Retina (tissue), 1 donor: ENCODE results near the gene HOXB9.

Source experiments
- DNase-seq: peaks from one replicate; pipeline ENCODE4 v3.0.0-alpha.2; 2016

Gene HOXB9

DNA sequence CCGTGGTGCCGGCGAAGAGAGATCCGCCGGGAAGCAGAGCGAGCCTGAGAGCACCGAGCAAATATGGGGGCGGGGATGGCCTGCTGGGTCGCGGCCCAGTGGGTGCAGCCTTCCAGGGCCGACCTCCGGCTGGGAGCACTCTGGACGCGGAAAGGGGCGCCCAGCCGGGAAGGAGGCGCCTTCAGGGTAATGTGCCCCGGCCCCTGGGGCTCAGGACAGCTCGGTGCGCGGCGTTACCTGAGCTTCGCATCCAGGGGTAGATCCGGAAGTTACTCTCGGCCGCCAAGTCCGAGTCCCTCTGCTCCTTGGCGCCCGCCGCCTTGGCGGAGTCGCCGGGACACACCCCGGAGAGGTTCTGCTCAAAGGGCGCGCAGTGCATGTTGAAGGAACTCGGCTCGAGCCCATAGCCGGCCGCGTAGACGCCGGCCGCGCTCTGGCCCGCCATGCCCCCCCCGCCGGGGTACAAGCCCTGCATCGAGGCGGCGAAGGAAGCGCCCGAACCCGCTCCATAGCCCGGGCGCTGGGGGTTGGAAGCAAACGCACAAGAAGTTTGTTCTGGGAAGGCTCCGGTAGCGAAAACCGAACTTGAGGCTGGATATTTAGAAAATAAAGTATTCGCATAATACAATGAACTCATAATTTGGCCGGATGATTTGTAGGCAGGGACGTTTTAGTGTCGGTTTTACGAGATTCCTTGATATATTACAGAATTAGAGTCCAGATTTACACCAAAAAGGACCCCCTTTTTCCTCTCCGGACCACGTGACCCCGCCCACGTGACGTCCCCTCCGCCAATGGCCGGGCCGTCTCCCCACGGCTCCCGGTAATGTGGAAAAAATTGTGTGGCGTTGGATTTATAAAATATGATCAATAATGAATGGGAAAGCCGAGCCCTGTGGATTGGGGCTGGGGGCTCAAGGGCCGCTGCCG lies 15.6 kb downstream of the HOXB9 start, which contains the start of gene HOXB7:
TSS of gene HOXB7 (minus strand) at position 736 of the 930 bp plus-strand sequence. CDS start at position 637, 99 bp downstream.
- peak; percentile 77 for DNase-seq

DNA sequence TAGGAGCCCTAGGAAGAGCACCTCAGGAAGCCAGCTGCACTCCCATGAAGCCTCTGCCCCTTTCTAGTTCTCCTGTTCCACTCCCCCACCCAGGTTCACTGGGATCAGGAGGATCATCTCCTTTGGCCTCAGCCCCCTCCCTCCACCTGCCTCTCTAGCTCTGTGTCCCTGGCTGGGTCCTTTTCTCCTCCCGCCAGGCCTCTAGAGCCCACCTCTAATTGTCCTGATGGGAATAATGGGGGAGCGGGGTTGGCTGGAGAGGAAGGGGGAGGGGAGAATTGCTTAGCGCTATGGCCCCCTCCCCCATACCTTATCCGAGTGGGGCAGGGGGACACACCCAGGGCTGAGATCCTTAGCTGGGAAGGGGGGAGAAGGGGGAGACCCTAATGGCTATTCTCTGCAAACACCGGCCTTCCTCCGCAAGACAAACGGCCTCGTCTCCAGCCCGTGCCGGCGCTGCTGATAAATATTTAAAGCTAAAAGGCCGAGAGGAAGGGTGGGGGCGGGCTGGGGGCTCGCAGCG lies 16.3 kb downstream of the HOXB9 start:
- DNase-seq: no peak

DNA sequence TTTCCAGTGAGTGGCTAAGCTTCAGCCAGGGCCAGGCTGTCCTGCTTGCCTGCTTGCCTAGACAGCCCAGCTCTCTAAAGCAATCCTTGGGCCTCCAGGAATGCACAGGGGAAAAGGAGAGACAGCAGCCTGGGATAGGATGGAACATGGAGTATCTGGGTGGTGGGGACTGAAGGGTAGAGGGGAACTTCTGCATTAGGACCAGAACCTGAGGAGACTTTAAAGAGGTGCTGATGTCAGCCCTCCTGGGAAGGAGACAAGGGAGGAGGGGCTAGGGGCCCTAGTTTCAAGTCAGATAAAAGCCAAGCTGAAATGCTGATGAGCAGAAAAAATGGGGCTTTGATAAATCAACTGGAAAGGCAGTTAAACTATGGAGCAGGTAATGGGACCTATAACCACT lies 17.1 kb downstream of the HOXB9 start:
- no peak for DNase-seq

DNA sequence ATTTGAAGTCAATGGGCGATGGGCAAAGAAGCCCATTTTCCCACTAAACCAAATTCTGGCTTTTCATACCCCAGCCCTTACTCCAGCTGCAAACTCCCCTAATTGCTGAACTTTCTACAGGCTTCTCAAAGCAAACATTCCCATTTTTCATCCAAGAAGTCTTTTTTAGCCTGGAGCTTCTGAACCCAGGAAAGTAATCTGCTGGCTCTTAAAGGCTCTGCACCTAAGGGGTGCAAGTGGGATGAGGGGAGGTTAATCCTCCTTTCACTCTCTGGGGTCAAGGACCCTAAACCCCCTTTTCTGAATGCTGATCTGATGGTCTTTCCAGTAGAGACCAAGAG lies 17.7 kb downstream of the HOXB9 start:
- DNase-seq: no peak

DNA sequence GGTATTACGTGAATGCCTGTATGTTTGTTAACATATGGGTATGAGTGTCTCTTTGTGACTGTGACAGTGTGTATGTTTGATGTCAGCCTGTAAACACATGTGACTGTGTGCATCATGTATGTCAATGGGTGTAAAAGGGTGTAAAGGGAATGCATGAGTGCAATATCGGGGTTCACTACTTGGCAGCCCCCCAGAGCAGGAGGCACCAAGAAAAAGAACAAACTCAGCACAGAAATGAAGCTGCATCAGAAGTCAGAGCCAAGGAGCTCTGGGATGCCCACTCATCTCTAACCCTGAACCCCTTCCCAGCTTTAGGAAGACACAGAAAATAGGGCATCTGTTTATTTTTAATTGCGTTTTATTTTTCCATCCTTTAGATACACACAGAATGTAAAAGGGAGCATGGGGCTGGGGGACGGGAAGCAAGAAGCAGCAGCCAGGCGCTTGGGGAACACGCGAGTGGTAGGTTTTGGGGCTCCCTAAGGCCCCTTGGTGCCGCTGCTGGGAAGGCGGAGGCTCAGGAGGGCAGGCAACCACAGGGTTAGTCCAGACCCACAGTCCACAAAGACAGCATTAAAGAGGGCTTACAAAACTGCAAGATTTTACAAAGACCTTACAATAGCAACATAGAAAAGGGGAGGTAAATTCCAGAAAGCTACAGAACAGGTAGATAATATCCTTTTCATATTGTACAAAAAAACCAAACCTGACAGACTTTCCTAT lies 19.1 kb downstream of the HOXB9 start:
- no peak for DNase-seq

DNA sequence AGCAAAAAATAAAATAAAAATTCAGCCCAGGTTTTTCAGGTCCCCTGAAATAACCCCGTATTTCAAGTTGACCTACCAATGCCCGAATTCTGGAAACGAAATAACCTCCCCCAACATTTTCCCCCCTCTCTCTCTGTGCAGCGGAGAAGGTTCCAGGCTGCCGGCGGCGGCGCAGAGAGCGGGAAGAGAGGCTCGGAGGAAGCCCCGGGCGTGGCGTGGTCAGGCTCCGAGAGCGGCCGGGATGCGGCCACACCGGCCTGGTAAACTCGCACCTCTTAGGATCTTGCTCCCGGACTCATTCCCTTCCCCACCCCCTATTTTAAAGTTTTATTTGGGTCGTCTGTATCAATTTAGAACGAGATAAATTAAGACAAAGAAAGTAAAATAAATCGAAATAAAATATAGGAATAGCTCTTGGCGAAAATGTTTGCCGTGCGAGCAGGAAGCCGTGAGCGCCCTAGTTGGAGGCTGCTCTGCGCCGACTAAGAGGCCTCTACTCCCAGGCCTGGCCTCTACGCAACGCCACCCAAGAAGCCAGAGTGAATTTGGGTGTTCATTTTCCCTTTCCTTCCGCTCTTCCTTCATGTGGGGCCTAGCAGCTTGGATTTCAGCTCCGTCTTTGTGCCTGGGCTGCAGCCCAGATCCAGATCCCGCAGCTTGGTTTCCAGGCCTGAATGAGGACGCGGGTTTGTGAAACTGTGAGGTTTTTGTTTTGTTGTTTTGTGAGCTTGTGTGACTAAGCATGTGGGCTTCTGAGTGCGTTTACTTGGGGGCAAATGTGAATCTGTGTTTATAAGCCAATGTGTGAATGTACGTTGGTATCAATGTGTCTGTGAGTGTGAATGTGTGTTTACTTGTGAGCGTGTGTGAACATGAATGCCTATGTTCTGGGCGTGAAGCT lies 19.9 kb downstream of the HOXB9 start:
- DNase-seq: peak; percentile 79

DNA sequence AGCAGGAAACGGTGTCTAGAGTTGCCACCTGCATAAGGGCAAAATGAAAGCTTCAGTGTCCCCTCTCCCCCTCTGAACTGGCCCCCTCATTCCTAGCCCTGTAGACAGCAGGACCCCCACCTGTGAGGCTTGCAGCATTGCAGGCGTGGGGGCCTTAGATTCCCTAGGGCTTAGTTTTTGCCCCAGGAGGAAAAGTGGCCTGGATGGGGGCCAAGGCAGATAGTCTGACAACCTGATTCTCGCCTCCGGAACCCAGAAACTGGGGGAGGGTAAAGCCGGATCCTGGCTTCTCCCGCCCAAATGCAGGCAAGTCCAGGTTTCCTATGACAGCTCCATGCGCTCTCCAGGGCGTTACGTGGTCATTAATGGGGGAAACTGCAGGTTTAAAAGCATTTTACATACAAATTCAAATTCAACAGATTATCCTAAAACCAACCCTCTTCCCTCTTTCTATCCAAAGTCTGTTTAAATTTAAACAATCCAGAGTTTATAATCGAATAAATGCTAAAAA lies 20.7 kb downstream of the HOXB9 start:
- no peak for DNase-seq

DNA sequence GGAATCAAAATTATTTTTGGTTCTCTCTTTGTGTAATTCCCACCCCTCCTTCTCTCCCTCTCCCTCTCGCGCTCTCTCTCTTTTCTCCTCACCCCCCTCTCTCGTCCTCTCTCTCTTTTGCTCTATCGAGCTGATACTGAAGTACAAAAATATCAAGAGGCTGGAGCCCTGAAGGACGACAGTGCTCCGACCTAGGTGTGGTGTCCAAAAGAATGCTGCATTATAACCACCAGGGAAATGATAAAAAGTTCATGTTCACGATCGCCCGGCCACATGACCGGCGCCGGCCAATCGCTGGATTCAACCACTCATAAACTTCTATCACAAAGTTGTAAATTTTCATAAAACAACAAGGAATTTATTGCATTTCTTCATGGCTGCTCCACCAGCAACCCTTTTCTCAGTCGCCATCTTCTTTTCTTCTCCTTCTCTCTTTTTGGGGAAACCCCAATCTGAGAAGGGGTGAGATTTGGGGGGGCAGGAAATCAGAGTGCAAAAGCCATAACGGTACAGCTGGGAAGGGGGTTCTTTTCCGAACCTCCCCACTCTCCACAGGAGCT lies 21.3 kb downstream of the HOXB9 start, which contains the start of gene HOXB6:
TSS of gene HOXB6 (minus strand) at position 217 of the 560 bp plus-strand sequence. CDS start 6,836 bp downstream, outside the sequence.
- DNase-seq: no peak

DNA sequence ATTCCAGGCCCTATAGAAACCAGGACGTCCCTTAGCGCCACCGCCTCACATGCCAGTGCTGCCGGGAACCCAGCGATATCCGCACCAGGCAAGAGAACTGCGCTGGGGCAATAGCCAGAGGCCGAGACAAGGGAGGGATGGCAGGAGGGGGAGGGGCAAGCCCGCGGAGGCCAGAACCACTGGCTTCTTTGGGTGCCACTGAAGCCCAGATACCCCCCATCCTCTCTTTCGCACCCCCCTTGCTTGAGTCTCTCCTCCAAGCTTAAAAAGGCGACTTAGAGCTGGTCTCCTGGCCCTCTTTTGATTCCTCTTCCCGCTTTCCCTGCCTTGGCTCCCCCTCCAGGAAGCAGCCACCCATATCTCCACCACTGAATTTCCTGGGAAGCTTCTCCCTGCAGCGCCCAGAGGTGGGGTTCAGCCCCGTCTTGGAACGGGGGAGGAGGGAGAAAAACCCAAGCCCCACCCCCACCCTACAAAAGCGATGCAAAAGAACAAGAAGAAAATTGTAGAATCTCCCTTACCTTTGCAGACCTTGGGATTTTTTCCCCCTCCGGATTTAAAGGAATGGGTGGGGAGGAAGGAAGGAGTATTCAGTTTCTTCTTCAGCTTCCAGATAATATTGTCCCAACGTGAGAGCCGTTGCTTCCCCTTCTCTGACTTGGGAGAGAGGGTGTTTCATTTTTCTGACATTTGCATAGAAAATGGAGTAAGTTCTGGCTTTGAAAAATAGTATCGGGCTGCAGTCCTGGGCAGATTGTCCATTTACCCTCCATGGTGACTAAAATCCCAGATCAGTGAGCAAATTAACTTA lies 22.0 kb downstream of the HOXB9 start:
- no peak for DNase-seq

DNA sequence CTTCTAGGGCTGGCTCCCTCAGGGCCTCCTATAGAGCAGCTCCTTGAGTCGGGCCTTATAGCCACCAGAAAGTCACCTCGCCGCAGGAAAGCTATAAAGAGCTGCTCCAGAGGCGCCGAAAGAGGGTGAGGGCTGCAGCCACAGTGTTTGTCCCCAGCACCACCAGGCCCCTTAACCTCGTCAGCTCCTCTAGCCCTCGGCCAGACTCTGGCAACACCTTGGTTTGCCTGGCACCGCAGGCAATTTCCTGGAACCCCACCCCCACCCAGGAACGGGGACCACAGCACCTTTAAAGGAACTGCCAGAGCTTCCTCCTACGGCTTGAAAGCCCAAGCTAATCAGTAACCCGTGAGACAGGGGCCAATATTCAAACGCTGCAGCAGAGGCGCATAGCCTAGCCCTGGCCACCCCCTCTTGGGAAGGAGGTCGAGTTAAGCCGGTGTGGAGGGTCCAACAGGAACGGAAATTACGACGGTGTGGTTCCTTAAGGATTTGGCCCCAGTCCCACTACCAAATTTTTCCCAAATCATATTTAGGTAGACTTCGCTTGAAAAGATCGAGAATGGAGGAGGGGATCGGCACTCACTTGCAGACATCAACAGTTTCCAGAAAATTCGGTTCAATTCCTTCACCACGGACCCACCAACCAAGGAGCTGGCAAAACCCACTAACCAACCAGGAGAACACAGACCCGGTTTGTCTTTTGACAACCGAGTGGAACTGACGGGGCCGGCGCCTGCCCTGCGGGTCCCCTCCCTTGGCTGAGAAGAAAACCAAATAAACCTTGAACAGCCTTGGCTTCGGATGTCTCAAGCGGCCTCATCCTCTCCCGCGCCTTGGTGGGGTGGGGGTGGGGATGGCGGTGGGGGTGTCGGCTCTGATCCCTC lies 24.4 kb downstream of the HOXB9 start:
- no peak for DNase-seq

DNA sequence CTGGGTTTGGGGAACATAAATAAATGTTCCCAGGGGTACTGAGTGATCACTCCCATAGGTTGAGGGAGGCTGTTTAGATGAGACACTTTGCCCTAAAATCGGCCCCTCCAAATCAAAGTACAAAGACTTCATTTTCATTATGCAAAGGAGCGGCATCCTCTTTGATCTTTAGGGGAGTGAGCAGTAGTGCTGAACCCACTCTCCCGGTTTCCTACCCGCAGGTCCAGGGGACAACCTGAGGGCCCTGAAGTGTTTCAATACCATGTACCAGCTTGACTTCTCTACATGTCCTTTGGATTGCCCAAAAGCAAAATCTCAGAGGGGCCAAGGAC lies 25.0 kb downstream of the HOXB9 start:
- no peak for DNase-seq

DNA sequence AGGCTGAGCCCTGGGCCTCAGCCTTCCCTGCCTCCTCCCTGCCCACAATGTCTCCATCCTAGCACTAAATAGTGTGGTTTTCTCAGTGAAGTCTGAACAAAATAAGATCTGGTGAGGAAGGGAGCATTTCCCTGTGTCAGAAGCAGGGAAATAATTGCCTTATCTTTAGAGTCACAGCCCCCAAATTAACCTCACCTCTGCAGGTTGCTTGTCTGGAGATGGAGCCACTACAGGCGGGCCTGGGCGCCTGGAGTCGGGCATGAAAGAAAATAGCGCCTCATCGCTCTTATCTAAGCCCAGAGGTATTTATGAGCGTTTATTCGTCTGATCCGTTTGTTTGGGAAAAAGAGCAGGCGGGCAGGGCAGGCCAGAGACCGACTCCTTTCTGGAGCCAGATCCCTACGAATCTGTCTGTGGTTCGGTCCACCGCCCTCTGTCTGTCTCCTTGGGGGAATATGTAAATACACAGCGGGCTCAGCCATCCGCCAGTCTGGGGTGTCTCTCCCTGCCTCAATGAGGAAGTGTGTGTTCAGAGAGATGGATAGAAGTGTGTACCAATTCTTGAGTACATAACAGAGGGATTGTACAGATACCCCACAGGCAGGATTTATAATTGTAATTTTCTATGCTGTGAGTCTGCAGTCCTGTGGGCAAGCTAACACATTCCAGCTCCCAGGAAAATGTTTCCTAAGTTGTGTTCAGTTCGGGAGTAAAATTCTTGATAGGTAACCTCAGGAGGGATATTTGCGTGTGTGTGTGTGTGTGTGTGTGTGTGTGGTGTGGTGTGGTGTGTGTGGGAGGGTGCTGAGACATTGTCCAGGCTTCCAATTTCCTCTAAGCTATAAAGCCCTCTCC lies 25.7 kb downstream of the HOXB9 start:
- no peak for DNase-seq

DNA sequence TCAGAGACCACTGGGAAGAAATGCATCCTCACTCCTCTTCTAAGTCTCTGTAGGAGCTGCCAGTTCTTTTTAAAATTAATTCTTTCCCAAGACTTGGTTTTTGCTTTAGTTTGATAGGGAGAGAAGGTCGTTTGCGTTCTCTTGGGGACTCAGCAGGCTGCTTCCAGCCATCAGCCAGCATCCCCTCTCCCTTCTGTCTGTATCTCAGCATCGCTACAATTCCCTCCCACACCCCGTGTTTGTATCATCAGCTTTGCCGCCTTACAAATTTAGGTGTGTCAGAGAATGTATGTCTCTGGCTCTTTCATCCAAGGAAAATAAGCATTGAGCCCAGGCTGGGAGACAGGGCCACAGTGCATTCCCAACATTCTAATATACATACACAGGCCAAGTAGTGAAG lies 26.8 kb downstream of the HOXB9 start:
- DNase-seq: no peak

DNA sequence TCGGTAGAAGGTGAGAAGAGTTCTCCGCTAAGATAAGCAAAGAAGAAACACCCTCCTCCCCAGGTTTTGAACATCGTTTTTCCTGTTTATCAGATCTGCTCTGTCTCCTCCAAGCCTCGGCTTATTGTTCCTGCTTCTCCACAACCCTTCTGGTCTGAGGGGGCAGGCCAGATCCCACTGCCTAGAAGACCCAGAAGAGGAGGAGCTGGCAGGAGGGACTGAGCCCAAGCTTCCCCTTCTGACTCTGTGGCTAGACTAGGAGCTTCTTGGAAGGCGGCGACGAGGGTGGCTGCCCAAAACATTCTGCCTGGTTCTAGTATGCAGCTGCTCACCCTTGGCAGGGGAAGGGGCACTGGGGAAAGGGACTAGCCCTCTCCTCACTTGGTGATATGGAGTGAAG lies 27.4 kb downstream of the HOXB9 start:
- DNase-seq: no peak

DNA sequence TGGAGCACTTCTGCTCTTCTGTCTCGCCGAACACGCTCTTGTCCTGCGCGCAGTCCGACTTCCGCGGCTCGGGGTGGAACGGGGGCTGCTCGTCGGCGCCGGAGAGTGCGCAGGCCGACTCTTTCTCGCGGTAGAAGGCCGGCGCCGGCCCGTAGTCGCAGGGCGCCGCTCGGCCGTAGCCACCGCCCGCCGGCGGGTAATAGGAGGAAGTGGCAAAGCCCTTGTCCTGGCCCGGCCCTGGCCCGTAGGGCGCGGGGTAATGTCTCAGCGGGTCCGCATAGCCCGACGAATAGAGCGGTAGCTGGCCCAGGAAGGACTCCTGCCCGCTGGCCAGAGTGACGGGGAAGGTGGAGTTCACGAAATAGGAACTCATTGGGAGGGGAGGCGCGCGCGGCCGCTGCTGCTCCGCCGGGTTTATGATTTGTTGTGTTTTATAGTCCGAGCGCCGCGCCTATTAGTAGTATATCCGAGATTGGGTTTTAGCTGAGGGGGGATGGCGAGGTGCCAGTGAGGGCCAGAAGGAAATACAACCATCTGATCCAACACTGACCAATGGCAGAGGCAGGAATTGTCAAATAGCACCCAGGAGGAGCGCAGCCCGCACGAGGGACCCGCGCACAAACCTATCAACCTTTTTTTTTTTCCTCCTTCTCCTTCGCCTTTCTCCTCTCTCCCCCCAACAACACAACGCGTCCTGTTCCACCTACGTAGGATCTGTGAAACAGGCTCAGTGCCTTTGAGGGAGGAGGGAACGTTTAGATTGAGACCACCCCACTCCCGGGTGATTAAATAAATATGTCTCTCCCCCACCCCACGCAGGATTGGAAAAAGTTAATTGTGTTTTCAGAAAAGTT lies 28.2 kb downstream of the HOXB9 start:
- peak; percentile 59 for DNase-seq

DNA sequence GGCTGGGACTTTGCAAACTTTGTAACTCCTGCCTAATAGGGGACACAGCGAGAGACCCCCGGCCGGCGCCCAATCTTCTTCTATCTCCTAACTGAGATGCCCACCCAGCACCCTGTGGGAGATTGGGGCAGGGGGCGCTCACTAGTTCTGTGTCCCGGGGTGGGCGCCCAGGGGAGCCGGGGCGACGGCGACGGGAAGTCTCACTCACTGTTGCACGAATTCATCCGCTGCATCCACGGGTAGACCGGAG lies 28.7 kb downstream of the HOXB9 start:
- DNase-seq: no peak

DNA sequence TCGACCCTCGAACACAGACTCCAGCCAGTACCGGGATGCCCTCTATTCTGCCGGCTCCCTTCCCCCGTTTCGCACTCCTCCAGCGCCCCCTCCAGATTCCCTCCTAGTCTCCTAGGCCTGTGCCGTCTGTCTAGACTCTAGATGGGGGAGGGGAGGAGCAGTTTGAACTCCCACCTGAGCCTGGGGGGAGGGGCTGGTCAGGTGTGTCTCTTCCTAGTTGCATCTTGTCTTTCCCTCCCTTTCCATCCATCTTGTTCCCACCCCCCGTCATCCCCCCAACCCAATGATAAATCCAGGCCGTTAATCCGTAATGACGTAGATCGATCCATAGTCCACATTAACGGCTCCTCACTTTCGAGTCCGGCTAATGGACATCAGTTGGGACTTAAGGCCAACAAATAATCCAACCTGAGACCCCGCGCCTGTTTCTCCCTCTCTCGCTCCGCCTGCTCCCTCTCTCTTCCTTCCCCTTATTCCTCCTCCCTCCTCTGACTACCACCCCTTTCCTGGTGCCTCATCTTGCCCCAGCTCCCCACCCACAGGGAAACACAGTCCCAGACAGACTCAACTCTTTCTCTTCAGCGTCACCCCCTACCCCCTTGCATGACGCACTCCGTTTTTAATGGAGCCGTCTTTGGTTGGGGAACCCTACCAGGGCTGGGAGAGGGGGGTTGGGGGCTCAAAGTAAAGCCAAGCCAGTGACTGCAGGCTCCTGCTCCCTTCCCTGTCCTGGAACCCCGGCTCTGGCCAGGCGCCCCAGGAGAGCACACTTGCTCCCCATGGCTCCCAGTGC lies 29.2 kb downstream of the HOXB9 start:
- DNase-seq: no peak
